ENCODE results near the gene TCF12.

The TCF12 gene

GRCh38 chr15:57112178-57112577 lies 193.7 kb downstream of the TCF12 start:
- Histone ChIP-seq H3K36me3 (ENCODE audit: insufficient read depth, low read length) (no peaks in the 10 kb centered on the region; the same call in 1 of the 2 replicates), H3K4me2 (ENCODE audit: low read depth, low read length, poor library complexity, severe bottlenecking) (no peak overlapping the region), H3K9me3 (ENCODE audit: insufficient read depth, low read depth, low read length) (no peaks in the 10 kb centered on the region), H4K20me1 (ENCODE audit: insufficient read depth, low read length, poor library complexity, severe bottlenecking) (peaks cover 3% of the 10 kb centered on the region), H3K4me3 (ENCODE audit: low read length, poor library complexity, severe bottlenecking) (no peak overlapping the region), H3F3A (ENCODE audit: low read depth) (no peaks in the 10 kb centered on the region), H3K4me1 (ENCODE audit: insufficient read depth, low read length, poor library complexity, severe bottlenecking) (peaks cover 4% of the 10 kb centered on the region), H3K9me2 (replicated peaks; ENCODE audit: low read depth, low read length) (no peaks in the 10 kb centered on the region), H2AFZ (ENCODE audit: low read length) (no peak overlapping the region), H3K79me2 (ENCODE audit: insufficient read depth, low read length) (peaks cover 3% of the 10 kb centered on the region; the same call in 1 of the 2 replicates), H3K9ac (ENCODE audit: low read depth, low read length, poor library complexity, severe bottlenecking) (no peak overlapping the region), H3K27me3 (ENCODE audit: insufficient read depth, low read length, poor library complexity, severe bottlenecking) (no peaks in the 10 kb centered on the region)
- TF ChIP-seq EZH2phosphoT487 (IDR thresholded peaks at IDR 0.05; ENCODE audit: borderline replicate concordance): no peak
- no peak for TF ChIP-seq CTCF (conservative IDR thresholded peaks at IDR 0.05; ENCODE audit: low read length)

GRCh38 chr15:57114070-57114469 lies 195.6 kb downstream of the TCF12 start:
- Histone ChIP-seq H3K79me2 (ENCODE audit: insufficient read depth, low read length) (no peaks in the 10 kb centered on the region), H3K9me3 (ENCODE audit: insufficient read depth, low read depth, low read length) (no peaks in the 10 kb centered on the region), H4K20me1 (ENCODE audit: insufficient read depth, low read length, poor library complexity, severe bottlenecking) (peaks cover 3% of the 10 kb centered on the region)

GRCh38 chr15:57118013-57118799 lies 199.8 kb downstream of the TCF12 start:
- no peak overlapping the region for H3K9ac ChIP-seq (ENCODE audit: low read depth, low read length, poor library complexity, severe bottlenecking)
- peaks cover 4% of the 10 kb centered on the region for H3K4me1 ChIP-seq (ENCODE audit: insufficient read depth, low read length, poor library complexity, severe bottlenecking)
- TF ChIP-seq EZH2phosphoT487 (IDR thresholded peaks at IDR 0.05; ENCODE audit: borderline replicate concordance) (no peak), CTCF (conservative IDR thresholded peaks at IDR 0.05; ENCODE audit: low read length) (no peak)
- H3F3A ChIP-seq (ENCODE audit: low read depth): no peaks in the 10 kb centered on the region
- peaks cover 3% of the 10 kb centered on the region for H4K20me1 ChIP-seq (ENCODE audit: insufficient read depth, low read length, poor library complexity, severe bottlenecking)
- H3K4me3 ChIP-seq (ENCODE audit: low read length, poor library complexity, severe bottlenecking): no peak overlapping the region
- no peaks in the 10 kb centered on the region for H3K27me3 ChIP-seq (ENCODE audit: insufficient read depth, low read length, poor library complexity, severe bottlenecking)
- no peaks in the 10 kb centered on the region for H3K79me2 ChIP-seq (ENCODE audit: insufficient read depth, low read length)
- no peak overlapping the region for H2AFZ ChIP-seq (ENCODE audit: low read length)
- H3K9me3 ChIP-seq (ENCODE audit: insufficient read depth, low read depth, low read length): no peaks in the 10 kb centered on the region
- no peaks in the 10 kb centered on the region for H3K9me2 ChIP-seq (replicated peaks; ENCODE audit: low read depth, low read length)
- H3K4me2 ChIP-seq (ENCODE audit: low read depth, low read length, poor library complexity, severe bottlenecking): no peak overlapping the region
- no peaks in the 10 kb centered on the region for H3K36me3 ChIP-seq (ENCODE audit: insufficient read depth, low read length)

More at GRCh38 chr15:57114070-57114469, 195.6 kb downstream of the TCF12 start:
- Histone ChIP-seq H3K36me3 (ENCODE audit: insufficient read depth, low read length) (no peaks in the 10 kb centered on the region; the same call in 1 of the 2 replicates), H3K9ac (ENCODE audit: low read depth, low read length, poor library complexity, severe bottlenecking) (no peak overlapping the region), H3K4me1 (ENCODE audit: insufficient read depth, low read length, poor library complexity, severe bottlenecking) (peaks cover 4% of the 10 kb centered on the region), H3K4me3 (ENCODE audit: low read length, poor library complexity, severe bottlenecking) (no peak overlapping the region), H3K4me2 (ENCODE audit: low read depth, low read length, poor library complexity, severe bottlenecking) (no peak overlapping the region), H2AFZ (ENCODE audit: low read length) (no peak overlapping the region), H3K9me2 (replicated peaks; ENCODE audit: low read depth, low read length) (no peaks in the 10 kb centered on the region), H3F3A (ENCODE audit: low read depth) (no peaks in the 10 kb centered on the region), H3K27me3 (ENCODE audit: insufficient read depth, low read length, poor library complexity, severe bottlenecking) (no peaks in the 10 kb centered on the region)
- TF ChIP-seq EZH2phosphoT487 (IDR thresholded peaks at IDR 0.05; ENCODE audit: borderline replicate concordance): no peak
- TF ChIP-seq CTCF (conservative IDR thresholded peaks at IDR 0.05; ENCODE audit: low read length): no peak
